ENCODE data around the gene USP21.

USP21 gene

GRCh38 chr1:161117759-161118581, 41.3 kb upstream of the USP21 start, which contains the start of the genes NIT1 and PFDN2:
Gene NIT1 (plus strand): TSS chr1:161118105. CDS start chr1:161118177, 72 bp downstream.
Gene PFDN2 (minus strand): TSS chr1:161118037. CDS start chr1:161118026, 11 bp downstream.
- in situ Hi-C loops (cut with MboI; ENCODE audit: low pct_unique_long_range_greater_than_20kb, low sequenced_read_pairs, unreplicated experiment): no loop called here
- DNase-seq (ENCODE audit: low spot score): peak; percentile 91
- no peak for TF ChIP-seq CTCF (IDR thresholded peaks at IDR 0.05; ENCODE audit: extremely low read depth, insufficient read depth, missing control alignments)

- in situ Hi-C loops (cut with MboI; ENCODE audit: low pct_unique_long_range_greater_than_20kb, low sequenced_read_pairs, unreplicated experiment): no loop called here
- peak; percentile 35 for TF ChIP-seq CTCF (IDR thresholded peaks at IDR 0.05; ENCODE audit: extremely low read depth, insufficient read depth, missing control alignments)
- peak; percentile 83 for DNase-seq (ENCODE audit: low spot score)
These were observed 40.0 kb upstream of the USP21 start for GRCh38 chr1:161119092-161119903.

- no peak for TF ChIP-seq CTCF (IDR thresholded peaks at IDR 0.05; ENCODE audit: extremely low read depth, insufficient read depth, missing control alignments)
- in situ Hi-C loops (cut with MboI; ENCODE audit: low pct_unique_long_range_greater_than_20kb, low sequenced_read_pairs, unreplicated experiment): no loop called here
- no peak for DNase-seq (ENCODE audit: low spot score)
These were observed 38.2 kb upstream of the USP21 start for GRCh38 chr1:161121042-161121650.

- no peak for DNase-seq (ENCODE audit: low spot score)
- in situ Hi-C loops (cut with MboI; ENCODE audit: low pct_unique_long_range_greater_than_20kb, low sequenced_read_pairs, unreplicated experiment): no loop called here
- no peak for TF ChIP-seq CTCF (IDR thresholded peaks at IDR 0.05; ENCODE audit: extremely low read depth, insufficient read depth, missing control alignments)
These were observed 37.5 kb upstream of the USP21 start for GRCh38 chr1:161121834-161122233.

- in situ Hi-C loops (cut with MboI; ENCODE audit: low pct_unique_long_range_greater_than_20kb, low sequenced_read_pairs, unreplicated experiment): no loop called here
- no peak for TF ChIP-seq CTCF (IDR thresholded peaks at IDR 0.05; ENCODE audit: extremely low read depth, insufficient read depth, missing control alignments)
- no peak for DNase-seq (ENCODE audit: low spot score)
These were observed 36.3 kb upstream of the USP21 start for GRCh38 chr1:161122967-161123366.

- DNase-seq (ENCODE audit: low spot score): no peak
- in situ Hi-C loops (cut with MboI; ENCODE audit: low pct_unique_long_range_greater_than_20kb, low sequenced_read_pairs, unreplicated experiment): no loop called here
- TF ChIP-seq CTCF (IDR thresholded peaks at IDR 0.05; ENCODE audit: extremely low read depth, insufficient read depth, missing control alignments): no peak
These were observed 31.7 kb upstream of the USP21 start for GRCh38 chr1:161127649-161128048.
